K562 (cell line): ENCODE data around the gene PRKCQ. TPM values are rescaled to one million over a fixed set of nuclear protein-coding genes. Genes with fewer than 3 reads are reported as not detected.

Source experiments
- ATAC-seq: fragments of 200-7000 bp; cut with Tn5 transposase; 3 replicates; pipeline ENCODE4 v1.9.1; 2020; ENCODE audit warnings: moderate library complexity
- BruUV-seq: library from RNA; stranded (reverse); fragments of 400-500 nt; replicated peaks from 2 replicates; lab custom pipeline; 2021; lab: Mats Ljungman, UMichigan
- CTCF ChIA-PET: fragments of 300-600 bp; formaldehyde crosslinking; extraction: SDS; loops from one replicate; lab custom pipeline; 2021; ENCODE audit warnings: low intra/inter-chr PET ratio; lab: Yijun Ruan, JAX
- POLR2A ChIA-PET: fragments of 300-600, 350-650 bp; sonication (Branson Sonifier 250); formaldehyde crosslinking; extraction: SDS; loops from one replicate; lab custom pipeline; 2021; ENCODE audit warnings: antibody characterized with exemption, inconsistent platforms; lab: Yijun Ruan, JAX
- DNase-seq, 4 experiments: peaks; one replicate each; pipeline versions ENCODE4 v3.0.0 to v3.0.0-alpha.2; 2011 to 2018; ENCODE audit warnings: low spot score in 3 of 4, mixed read lengths in 3 of 4; ENCODE audit errors: extremely low read depth in 1 of 4
- FAIRE-seq: peaks from 2 replicates; lab custom pipeline; 2011; peaks lifted over from hg19 to GRCh38; lab: Jason Lieb, UNC
- H2AFZ ChIP-seq: 2 replicates; pipeline ENCODE4 v1.6.0; 2011; ENCODE audit warnings: low read depth, low read length, control low read depth, inconsistent platforms
- H3K27ac ChIP-seq: fragments of 200-600 bp; 3 replicates; pipeline ENCODE4 v1.8.0; 2011; ENCODE audit warnings: low read depth, mild to moderate bottlenecking, control low read depth, inconsistent platforms, low read length, moderate library complexity, mixed read lengths; ENCODE audit errors: extremely low read depth
- H3K27me3 ChIP-seq, 2 experiments: fragments of 300-600 bp in 1 of 2; 2 replicates in 1 of 2; 3 replicates in 1 of 2; pipeline versions ENCODE4 v1.6.0 to v1.8.0; 2011; ENCODE audit warnings: inconsistent platforms in 2 of 2, low read length in 2 of 2, mild to moderate bottlenecking in 1 of 2, mixed read lengths in 1 of 2, moderate library complexity in 1 of 2; ENCODE audit not compliant: control insufficient read depth in 2 of 2, insufficient read depth in 2 of 2
- H3K36me3 ChIP-seq: fragments of 300-600 bp; 3 replicates; pipeline ENCODE4 v1.8.0; 2011; ENCODE audit warnings: mild to moderate bottlenecking, low read length, inconsistent platforms; ENCODE audit not compliant: control insufficient read depth, insufficient read depth
- H3K4me1 ChIP-seq, 2 experiments: fragments of 200-600 bp in 1 of 2; replicated peaks in 1 of 2; 2 replicates in 1 of 2; 3 replicates in 1 of 2; pipeline versions ENCODE4 v1.5.1 to v1.8.0; 2011; ENCODE audit warnings: inconsistent platforms in 2 of 2, low read length in 2 of 2, mild to moderate bottlenecking in 1 of 2, mixed read lengths in 1 of 2, moderate library complexity in 1 of 2; ENCODE audit not compliant: control insufficient read depth in 2 of 2, insufficient read depth in 2 of 2
- H3K4me2 ChIP-seq: 2 replicates; pipeline ENCODE4 v1.6.1; 2011; ENCODE audit warnings: low read length, control low read depth, inconsistent platforms, mixed read lengths; ENCODE audit not compliant: insufficient read depth
- H3K4me3 ChIP-seq: fragments of 200-600 bp; sonication (generic), shearing (Covaris generic); 2 replicates; pipeline ENCODE4 v1.5.1; 2016; ENCODE audit warnings: control low read depth, inconsistent platforms
- H3K79me2 ChIP-seq: fragments of 200-600 bp; 3 replicates; pipeline ENCODE4 v1.8.0; 2011; ENCODE audit warnings: low read length, inconsistent platforms; ENCODE audit not compliant: control insufficient read depth, insufficient read depth
- H3K9ac ChIP-seq, 2 experiments: 2 replicates each; pipeline versions ENCODE4 v1.6.0 to v1.6.1; 2011; ENCODE audit warnings: low read depth in 2 of 2, low read length in 2 of 2, control low read depth in 1 of 2, inconsistent platforms in 1 of 2, mild to moderate bottlenecking in 1 of 2, mixed read lengths in 1 of 2; ENCODE audit not compliant: insufficient read depth in 1 of 2
- H3K9me1 ChIP-seq: one replicate; pipeline ENCODE4 v1.6.0; 2011; ENCODE audit warnings: inconsistent platforms, mild to moderate bottlenecking, low read length, moderate library complexity; ENCODE audit not compliant: control insufficient read depth, insufficient read depth
- H3K9me3 ChIP-seq: replicated peaks from 2 replicates; pipeline ENCODE4 v1.5.1; 2011; ENCODE audit warnings: low read depth, low read length, inconsistent platforms; ENCODE audit not compliant: control insufficient read depth, insufficient read depth
- H4K20me1 ChIP-seq: replicated peaks from 2 replicates; pipeline ENCODE4 v1.6.1; 2011; ENCODE audit warnings: low read length, inconsistent platforms, mixed read lengths; ENCODE audit not compliant: control insufficient read depth, insufficient read depth
- BCL6 ChIP-seq: fragments of 250-450 bp; sonication (Bioruptor Pico); IDR thresholded peaks from 2 replicates; pipeline ENCODE4 v1.4.0; 2020
- CBFA2T3 ChIP-seq: fragments of 450-650 bp; IDR thresholded peaks from 2 replicates; pipeline ENCODE4 v1.6.1; 2017
- CBX5 ChIP-seq: IDR thresholded peaks from 2 replicates; pipeline ENCODE4 v1.6.1; 2014; ENCODE audit warnings: low read depth, borderline replicate concordance
- CHD1 ChIP-seq: fragments of 200-600 bp; sonication (generic); IDR thresholded peaks from one replicate; pipeline ENCODE4 v1.6.1; 2012; ENCODE audit warnings: mild to moderate bottlenecking, moderate library complexity, low read length, inconsistent platforms
- CHD2 ChIP-seq: IDR thresholded peaks from 2 replicates; pipeline ENCODE4 v1.6.1; 2011; ENCODE audit warnings: low read depth, low read length
- COPS2 ChIP-seq: fragments of 450-650 bp; conservative IDR thresholded peaks from 2 replicates; pipeline ENCODE4 v1.6.1; 2016; ENCODE audit warnings: mild to moderate bottlenecking, moderate library complexity
- GATA2 ChIP-seq: sonication (generic); formaldehyde crosslinking; IDR thresholded peaks from 2 replicates; pipeline ENCODE4 v1.4.0; 2020; ENCODE audit warnings: mild to moderate bottlenecking, missing genetic modification reagents
- MCM7 ChIP-seq, 2 experiments: fragments of 450-650 bp; IDR thresholded peaks; 2 replicates each; pipeline ENCODE4 v1.6.1; 2016 to 2018
- MYC ChIP-seq, 2 experiments: fragments of 250-450 bp in 1 of 2; sonication (Bioruptor Pico) in 1 of 2; IDR thresholded peaks; 2 replicates each; pipeline versions ENCODE4 v1.5.1 to v1.6.1; 2012 to 2021; ENCODE audit warnings: low read depth in 2 of 2, borderline replicate concordance in 1 of 2, improper control_type of control experiment in 1 of 2, low read length in 1 of 2, mild to moderate bottlenecking in 1 of 2, moderate library complexity in 1 of 2
- PHF8 ChIP-seq: fragments of 200-600 bp; sonication (generic); IDR thresholded peaks from 2 replicates; pipeline ENCODE4 v1.6.1; 2012; ENCODE audit warnings: mixed run types, mild to moderate bottlenecking, inconsistent platforms, low read length, moderate library complexity, borderline replicate concordance
- RBFOX2 ChIP-seq: fragments of 200-400 bp; formaldehyde crosslinking; IDR thresholded peaks from 2 replicates; pipeline ENCODE4 v1.6.1; 2017; ENCODE audit warnings: low read depth, mild to moderate bottlenecking, low read length, moderate library complexity
- RHOXF2B ChIP-seq: fragments of 250-450 bp; sonication (Bioruptor Pico); conservative IDR thresholded peaks from 2 replicates; pipeline ENCODE4 v1.5.1; 2021
- SIN3B ChIP-seq: fragments of 450-650 bp; IDR thresholded peaks from 2 replicates; pipeline ENCODE4 v1.6.1; 2017; ENCODE audit warnings: low read depth, mild to moderate bottlenecking, moderate library complexity
- XRCC5 ChIP-seq: fragments of 200-400 bp; formaldehyde crosslinking; IDR thresholded peaks from 2 replicates; pipeline ENCODE4 v1.6.1; 2017; ENCODE audit warnings: low read depth, mild to moderate bottlenecking, low read length
- ZBTB7A ChIP-seq: IDR thresholded peaks from 2 replicates; pipeline ENCODE4 v1.6.1; 2011; ENCODE audit warnings: low read depth, mild to moderate bottlenecking, low read length, moderate library complexity, borderline replicate concordance; ENCODE audit not compliant: control insufficient read depth
- ZNF324 ChIP-seq: fragments of 250-450 bp; sonication (Bioruptor Pico); IDR thresholded peaks from 2 replicates; pipeline ENCODE4 v1.4.0; 2020; ENCODE audit warnings: mild to moderate bottlenecking
- WGBS: fragments of 100-300 bp; shearing (Covaris generic); methylation state at CpG from one replicate; pipeline ENCODE4 v1.1.6; 2016; ENCODE audit warnings: low coverage, mixed read lengths; ENCODE audit not compliant: insufficient coverage; ENCODE audit errors: missing lambda C conversion rate; 5-methylcytosine and 5-hydroxymethylcytosine counted together
- in situ Hi-C: fragments of 300-500 bp; cut with MboI; formaldehyde crosslinking; loops from 4 replicates; pipeline ENCODE4 v1.15.0; 2018; ENCODE audit warnings: inconsistent platforms, mixed read lengths
- intact Hi-C: fragments of 100-400 bp; cut with micrococcal nuclease; formaldehyde crosslinking; loops from 2 replicates; pipeline ENCODE4 v1.14.2; 2022
- polyA plus RNA-seq, 8 experiments: library from polyadenylated mRNA; depleted of rRNA in 4 of 8; stranded (reverse) in 5 of 8; unstranded in 3 of 8; fragments of >200 nt; fragmentation: Nextera tagmentation in 2 of 8; fragmentation: Illumina TruSeq in 1 of 8; extraction: Ambion mirVana in 2 of 8; extraction: Trizol in 1 of 8; gene quantifications; 2 replicates each; pipeline versions ENCODE4 v1.2.1 to v1.2.3, GENCODE V29; 2011 to 2014; ENCODE audit warnings: inconsistent platforms in 1 of 8, missing spikeins in 1 of 8
- total RNA-seq, 7 experiments: library from RNA; depleted of rRNA in 6 of 7; stranded (reverse); fragments of >200 nt in 6 of 7; fragmentation: Illumina TruSeq in 2 of 7; extraction: Trizol in 2 of 7; gene quantifications; 2 replicates each; pipeline versions ENCODE4 v1.2.1 to v1.2.3, GENCODE V29; 2011 to 2021; ENCODE audit warnings: low replicate concordance in 1 of 7
- TF ChIP-seq, protein P1 (sequence below): IDR thresholded peaks from 2 replicates; pipeline ENCODE4 v1.6.1; 2016; ENCODE audit warnings: missing genetic modification characterization, missing compliant biosample characterization
- TF ChIP-seq, protein P2 (sequence below): IDR thresholded peaks from 2 replicates; pipeline ENCODE4 v1.6.1; 2011; ENCODE audit not compliant: insufficient read length; ENCODE audit errors: extremely low read depth
- TF ChIP-seq, protein P3 (sequence below): fragments of 450-650 bp; IDR thresholded peaks from 2 replicates; pipeline ENCODE4 v1.6.1; 2016; ENCODE audit warnings: missing biosample characterization, missing genetic modification characterization

PRKCQ gene
- total and polyA plus RNA-seq, 9 of the 15 experiments (the other 6 are each of a cell fraction or from before 2014, with no cell fraction given), result 4.4 to 23.3 (median 14.6) TPM

DNA sequence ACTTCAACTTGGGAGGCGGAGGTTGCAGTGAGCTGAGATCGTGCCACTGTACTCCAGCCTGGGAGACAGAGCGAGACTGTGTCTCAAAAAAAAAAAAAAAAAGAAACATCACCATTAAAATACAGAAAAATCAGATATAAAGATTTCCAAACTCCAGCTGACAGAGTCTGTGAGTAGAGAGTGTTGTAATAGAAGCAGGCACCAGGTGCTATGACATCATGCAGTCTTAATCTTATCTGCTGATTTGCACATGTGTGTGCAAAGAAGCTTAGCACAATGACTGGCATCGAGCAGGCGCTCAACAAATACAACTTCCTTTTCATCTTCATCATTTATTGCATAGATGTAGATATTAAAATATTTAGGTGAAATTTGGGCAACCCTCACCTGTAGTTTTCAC is 92.2 kb downstream of the PRKCQ start:
- POLR2A ChIA-PET, result interaction anchor here (0.6 kb wide), 2 partner anchors 20 to 50 kb away, joined by 3 read pairs; no protein-coding TSS in a partner anchor
- H3K9me3 ChIP-seq, result no peaks in the 10 kb centered on the region
- ATAC-seq (no peak; the same call in 2 of the 3 replicates), FAIRE-seq (no peak), DNase-seq (peak in 2 of 4 experiments; percentile 20 to 23)
- intact Hi-C loops, result no loop called here
- H2AFZ ChIP-seq, result no peak overlapping the region
- no peak overlapping the region for H3K9ac ChIP-seq
- H3K79me2 ChIP-seq, result no peaks in the 10 kb centered on the region
- no peak overlapping the region for H3K27ac ChIP-seq
- BruUV-seq, result no TSS peak
- no peaks in the 10 kb centered on the region for H3K9me1 ChIP-seq
- CTCF ChIA-PET, result no interaction called here
- peaks cover 31% of the 10 kb centered on the region; the same call in 2 of the 3 replicates for H3K36me3 ChIP-seq
- H4K20me1 ChIP-seq, result no peaks in the 10 kb centered on the region
- H3K4me3 ChIP-seq, result no peak overlapping the region
- in situ Hi-C loops, result no loop called here
- no peaks in the 10 kb centered on the region for H3K27me3 ChIP-seq
- 51% methylated on average over 3 of the region's 5 CpGs for WGBS
- H3K4me2 ChIP-seq, result no peak overlapping the region
- no peaks in the 10 kb centered on the region for H3K4me1 ChIP-seq
- TF ChIP-seq, protein P1, sequence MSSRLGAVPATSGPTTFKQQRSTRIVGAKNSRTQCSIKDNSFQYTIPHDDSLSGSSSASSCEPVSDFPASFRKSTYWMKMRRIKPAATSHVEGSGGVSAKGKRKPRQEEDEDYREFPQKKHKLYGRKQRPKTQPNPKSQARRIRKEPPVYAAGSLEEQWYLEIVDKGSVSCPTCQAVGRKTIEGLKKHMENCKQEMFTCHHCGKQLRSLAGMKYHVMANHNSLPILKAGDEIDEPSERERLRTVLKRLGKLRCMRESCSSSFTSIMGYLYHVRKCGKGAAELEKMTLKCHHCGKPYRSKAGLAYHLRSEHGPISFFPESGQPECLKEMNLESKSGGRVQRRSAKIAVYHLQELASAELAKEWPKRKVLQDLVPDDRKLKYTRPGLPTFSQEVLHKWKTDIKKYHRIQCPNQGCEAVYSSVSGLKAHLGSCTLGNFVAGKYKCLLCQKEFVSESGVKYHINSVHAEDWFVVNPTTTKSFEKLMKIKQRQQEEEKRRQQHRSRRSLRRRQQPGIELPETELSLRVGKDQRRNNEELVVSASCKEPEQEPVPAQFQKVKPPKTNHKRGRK, result no peak
- TF ChIP-seq COPS2 (no peak), MYC (IDR thresholded peaks at IDR 0.05; ENCODE audit: low read depth, low read length) (no peak), MYC (CRISPR knock-in tag; IDR thresholded peaks at IDR 0.05; ENCODE audit: borderline replicate concordance, low read depth) (no peak), RHOXF2B (CRISPR knock-in tag) (no peak), XRCC5 (no peak), SIN3B (no peak), RBFOX2 (no peak), PHF8 (no peak), CBX5 (no peak), ZNF324 (CRISPR knock-in tag) (no peak), CHD1 (no peak), CHD2 (no peak), CBFA2T3 (peak; percentile 60), MCM7 (IDR thresholded peaks at IDR 0.05) (no peak), ZBTB7A (no peak), BCL6 (no peak), GATA2 (CRISPR knock-in tag) (0 out of 2 replicates have a peak, but pooled peaks have one; percentile 15)
- TF ChIP-seq, protein P2, sequence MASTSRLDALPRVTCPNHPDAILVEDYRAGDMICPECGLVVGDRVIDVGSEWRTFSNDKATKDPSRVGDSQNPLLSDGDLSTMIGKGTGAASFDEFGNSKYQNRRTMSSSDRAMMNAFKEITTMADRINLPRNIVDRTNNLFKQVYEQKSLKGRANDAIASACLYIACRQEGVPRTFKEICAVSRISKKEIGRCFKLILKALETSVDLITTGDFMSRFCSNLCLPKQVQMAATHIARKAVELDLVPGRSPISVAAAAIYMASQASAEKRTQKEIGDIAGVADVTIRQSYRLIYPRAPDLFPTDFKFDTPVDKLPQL, result no peak
- TF ChIP-seq, protein P3, sequence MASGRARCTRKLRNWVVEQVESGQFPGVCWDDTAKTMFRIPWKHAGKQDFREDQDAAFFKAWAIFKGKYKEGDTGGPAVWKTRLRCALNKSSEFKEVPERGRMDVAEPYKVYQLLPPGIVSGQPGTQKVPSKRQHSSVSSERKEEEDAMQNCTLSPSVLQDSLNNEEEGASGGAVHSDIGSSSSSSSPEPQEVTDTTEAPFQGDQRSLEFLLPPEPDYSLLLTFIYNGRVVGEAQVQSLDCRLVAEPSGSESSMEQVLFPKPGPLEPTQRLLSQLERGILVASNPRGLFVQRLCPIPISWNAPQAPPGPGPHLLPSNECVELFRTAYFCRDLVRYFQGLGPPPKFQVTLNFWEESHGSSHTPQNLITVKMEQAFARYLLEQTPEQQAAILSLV, result no peak
